Fibroblast of skin of right biceps (primary cell): ENCODE results near the gene TEX22.

ENCODE experiments used
- DNase-seq: peaks from one replicate; pipeline ENCODE4 v3.0.0-alpha.2; 2013

TEX22 gene

GRCh38 chr14:105422695-105423487 is 24.6 kb downstream of the TEX22 start:
- DNase-seq = no peak

DNA sequence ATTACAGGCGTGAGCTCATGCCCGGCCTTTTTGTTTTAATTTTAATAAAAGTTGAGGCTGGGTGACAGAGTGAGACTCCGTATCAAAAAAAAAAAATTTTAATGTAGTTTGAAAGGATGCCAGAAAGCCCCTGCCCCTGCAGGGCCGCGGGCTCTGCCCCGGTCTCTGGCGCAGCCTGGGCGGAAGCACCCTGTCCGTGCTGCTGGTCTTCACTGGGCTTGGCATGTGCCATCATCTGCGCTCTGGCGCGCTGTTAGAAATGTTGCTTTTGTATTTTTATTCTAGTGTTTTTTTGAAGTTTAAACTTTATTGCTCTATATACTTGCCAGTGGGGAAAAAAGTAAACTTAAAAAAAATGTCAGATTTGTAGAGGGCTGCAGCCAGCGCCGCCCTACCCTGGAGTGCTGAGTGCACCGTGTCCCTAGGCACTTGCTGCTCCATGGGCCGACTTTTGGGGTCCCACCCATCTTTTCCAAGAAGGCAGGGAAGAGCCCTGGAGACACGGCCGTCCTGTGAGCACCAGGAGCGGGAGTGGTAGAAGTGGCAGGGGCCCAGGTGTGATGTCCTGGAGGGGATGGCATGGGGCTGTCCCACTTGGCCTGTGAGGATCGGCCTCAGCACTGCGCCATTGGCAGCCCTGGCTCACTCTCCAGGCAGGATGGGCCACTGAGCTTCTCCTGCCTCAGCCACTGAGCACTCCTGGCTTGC is 25.3 kb downstream of the TEX22 start:
- DNase-seq = no peak

- no peak for DNase-seq
Observed at GRCh38 chr14:105424861-105425260, 26.5 kb downstream of the TEX22 start.

DNA sequence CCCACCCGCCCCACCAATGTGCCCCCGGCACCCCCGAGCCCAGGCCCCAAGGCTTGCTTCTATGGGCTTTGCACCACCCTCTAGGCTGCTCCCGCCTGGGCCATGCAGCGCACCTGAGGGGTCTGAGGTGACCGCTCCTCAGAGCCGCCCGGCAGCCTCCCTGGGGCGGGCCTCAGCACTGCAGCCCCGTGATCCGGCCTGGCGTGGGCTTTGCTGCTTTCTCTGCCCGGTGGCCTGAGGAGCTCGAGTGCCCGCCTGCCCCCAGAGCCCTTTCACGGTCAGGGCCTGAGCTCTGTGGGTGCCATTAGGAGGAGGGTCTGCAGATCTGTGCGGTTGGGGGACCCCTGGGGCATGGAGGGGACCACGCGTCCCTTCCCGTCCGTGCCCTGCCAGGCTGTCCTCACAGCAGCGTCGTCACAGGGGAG is 27.5 kb downstream of the TEX22 start:
- no peak for DNase-seq

GRCh38 chr14:105426416-105427130 is 28.2 kb downstream of the TEX22 start:
- DNase-seq = no peak

- no peak for DNase-seq
Observed at GRCh38 chr14:105427412-105427811, 29.1 kb downstream of the TEX22 start.

DNA sequence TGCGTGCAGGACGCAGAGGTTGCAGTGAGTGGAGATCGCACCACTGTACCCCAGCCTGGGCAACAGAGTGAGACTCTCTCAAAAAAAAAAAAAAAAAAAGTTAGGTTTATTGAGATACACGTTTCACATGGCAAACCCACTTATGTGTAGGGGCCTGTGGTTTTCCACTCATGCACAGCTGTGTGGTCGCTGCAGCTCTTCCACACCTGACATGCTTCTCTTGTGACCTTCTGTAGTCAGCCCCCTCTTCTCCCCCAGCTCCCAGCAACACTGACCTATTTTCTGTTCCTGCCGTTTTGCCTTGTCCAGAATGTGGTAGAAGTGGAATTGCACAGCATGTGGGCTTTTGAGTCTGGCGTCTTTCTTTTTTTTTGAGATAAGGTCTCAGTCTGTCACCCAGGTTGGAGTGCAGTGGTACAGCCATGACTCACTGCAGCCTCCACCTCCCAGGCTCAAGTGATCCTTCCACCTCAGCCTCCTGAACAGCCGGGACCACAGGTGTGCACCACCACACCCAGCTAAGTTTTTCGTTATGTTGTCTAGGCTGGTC is 29.7 kb downstream of the TEX22 start:
- DNase-seq = no peak

- DNase-seq = no peak
Observed at GRCh38 chr14:105430042-105430441, 31.7 kb downstream of the TEX22 start.

GRCh38 chr14:105430565-105430964 is 32.2 kb downstream of the TEX22 start:
- peak; percentile 76 for DNase-seq

GRCh38 chr14:105431256-105431655 is 32.9 kb downstream of the TEX22 start:
- DNase-seq = no peak

- peak; percentile 13 for DNase-seq
Observed at GRCh38 chr14:105432657-105433056, 34.3 kb downstream of the TEX22 start.

DNA sequence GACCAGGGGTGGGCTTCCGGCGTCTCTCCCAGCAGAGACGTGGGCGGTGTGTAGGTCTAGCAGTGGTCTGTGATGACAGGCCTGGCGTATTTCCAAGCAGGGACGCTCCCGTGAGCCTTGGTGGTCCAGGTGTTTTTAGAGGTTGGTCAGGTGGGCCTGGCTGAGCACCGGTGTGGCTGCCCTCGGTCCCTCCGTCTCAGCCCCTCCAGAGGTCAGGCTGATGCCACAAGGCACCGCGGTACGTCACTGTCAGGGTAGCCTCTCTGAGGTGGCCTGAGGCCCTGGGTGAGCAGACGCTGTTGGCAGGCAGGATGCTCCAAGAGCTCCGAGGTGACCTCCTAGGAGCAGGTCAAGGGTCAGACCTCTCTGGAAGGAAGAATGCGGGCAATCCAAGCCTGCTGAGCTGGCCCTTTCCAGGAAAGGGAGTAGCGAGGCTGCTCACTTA is 34.8 kb downstream of the TEX22 start:
- no peak for DNase-seq

DNA sequence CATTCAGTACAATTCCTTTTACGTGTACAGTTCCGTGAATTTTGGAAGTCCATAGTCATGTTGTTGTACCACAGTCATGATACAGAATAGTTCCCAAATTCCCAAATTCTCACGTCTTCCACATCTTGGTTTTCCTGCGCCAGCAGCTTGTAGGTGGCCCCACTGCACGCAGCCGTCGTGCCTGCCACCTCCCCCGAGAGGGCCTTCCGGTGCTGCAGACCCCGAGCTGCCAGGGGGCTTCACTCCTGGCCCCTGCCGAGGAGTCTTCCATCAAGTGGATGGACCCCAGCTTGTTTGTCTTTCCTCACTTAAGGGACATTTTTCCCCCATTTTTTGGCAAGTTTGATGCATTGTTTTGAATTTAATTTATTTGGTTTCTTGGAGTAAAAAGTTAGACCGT is 38.1 kb downstream of the TEX22 start:
- no peak for DNase-seq

GRCh38 chr14:105436891-105437722 is 38.8 kb downstream of the TEX22 start:
- DNase-seq = no peak

- no peak for DNase-seq
Observed at GRCh38 chr14:105437723-105438500, 39.6 kb downstream of the TEX22 start.

GRCh38 chr14:105439179-105439578 is 40.8 kb downstream of the TEX22 start:
- DNase-seq = no peak

GRCh38 chr14:105439710-105440553 is 41.6 kb downstream of the TEX22 start:
- DNase-seq = no peak

DNA sequence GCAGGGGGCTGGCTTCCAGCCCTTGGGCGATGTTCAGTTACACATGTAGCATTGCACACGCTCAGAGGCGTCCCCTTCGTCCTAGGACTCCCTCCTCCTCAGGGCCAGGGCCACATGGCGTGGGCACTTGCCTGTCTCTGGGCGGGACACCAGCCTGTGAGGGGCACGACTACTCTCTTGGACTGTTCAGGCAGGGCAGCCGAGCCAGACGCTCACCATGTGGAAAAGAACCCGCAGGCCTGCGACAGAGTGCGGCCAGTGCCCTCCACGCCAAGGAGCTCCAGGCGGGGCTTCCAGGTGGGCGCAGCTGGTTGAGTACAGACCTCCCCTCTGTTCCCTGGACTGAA is 42.2 kb downstream of the TEX22 start:
- DNase-seq = no peak

DNA sequence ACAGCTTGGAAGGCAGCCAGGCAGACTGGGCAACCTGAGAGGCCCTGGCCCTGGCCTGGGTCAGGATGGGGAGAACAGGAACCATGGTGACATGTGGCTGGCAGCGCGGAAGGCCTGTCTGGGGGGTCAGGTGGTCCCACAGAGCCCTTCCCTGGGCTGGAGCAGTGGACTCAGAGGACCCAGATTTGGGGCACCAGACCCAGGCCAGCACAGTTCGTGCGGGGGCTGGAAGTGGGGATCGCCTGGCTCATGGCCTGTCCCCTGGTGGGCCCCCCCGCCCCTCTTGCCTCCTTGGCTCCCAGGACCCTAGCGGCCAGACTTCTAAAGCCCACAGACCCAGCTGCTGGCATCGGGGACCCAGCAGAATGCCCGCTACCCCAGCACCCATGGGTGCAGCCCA is 42.7 kb downstream of the TEX22 start:
- DNase-seq = no peak

- no peak for DNase-seq
Observed at GRCh38 chr14:105442125-105442524, 43.8 kb downstream of the TEX22 start.

DNA sequence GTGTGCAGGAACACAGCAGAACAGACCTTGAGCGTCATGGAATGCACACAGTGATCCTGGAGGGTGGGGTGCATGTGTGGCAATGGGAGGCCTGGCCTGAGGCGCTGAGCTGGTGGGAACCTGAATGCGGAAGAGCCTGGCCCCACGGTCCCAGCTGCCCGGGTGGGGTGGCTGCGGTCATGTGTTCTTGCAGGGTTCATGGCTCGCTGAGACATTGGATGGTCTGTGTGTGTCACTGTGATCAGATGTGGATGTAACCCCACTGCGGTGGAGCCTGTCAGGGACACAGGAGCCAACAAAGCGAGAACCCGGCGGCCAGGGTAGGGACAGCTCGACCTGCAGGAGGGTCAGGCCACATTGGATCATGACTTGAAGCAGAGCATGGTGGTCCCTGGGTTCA is 44.5 kb downstream of the TEX22 start:
- DNase-seq = no peak
